Trophoblast cell (in vitro differentiated cells and primary cell): ENCODE data around the gene HIVEP3.
A peak's percentile ranks its signal among the peaks of the same experiment; 100 is the strongest.

Experiments used
- DNase-seq, 2 donors: peaks; one replicate each; pipeline ENCODE4 v3.0.0-alpha.2; 2016
- H2AFZ ChIP-seq: 2 replicates; pipeline ENCODE4 v1.6.1; 2013; ENCODE audit warnings: low read length, moderate library complexity, mild to moderate bottlenecking; ENCODE audit not compliant: insufficient read depth, poor library complexity
- H2AK5ac ChIP-seq: 2 replicates; pipeline ENCODE4 v1.6.1; 2013; ENCODE audit warnings: mild to moderate bottlenecking, low read length
- H2BK120ac ChIP-seq: 2 replicates; pipeline ENCODE4 v1.6.1; 2013; ENCODE audit warnings: low read length, mild to moderate bottlenecking, moderate library complexity; ENCODE audit not compliant: insufficient read depth, poor library complexity
- H2BK12ac ChIP-seq: 2 replicates; pipeline ENCODE4 v1.6.1; 2013; ENCODE audit warnings: mild to moderate bottlenecking, low read length, moderate library complexity
- H2BK5ac ChIP-seq: 2 replicates; pipeline ENCODE4 v1.6.1; 2013; ENCODE audit warnings: low read length, low read depth, moderate library complexity, mild to moderate bottlenecking; ENCODE audit not compliant: poor library complexity
- H3K14ac ChIP-seq: 2 replicates; pipeline ENCODE4 v1.6.1; 2013; ENCODE audit warnings: mild to moderate bottlenecking, low read length
- H3K18ac ChIP-seq: 2 replicates; pipeline ENCODE4 v1.6.1; 2013; ENCODE audit warnings: mild to moderate bottlenecking, low read length
- H3K23ac ChIP-seq: 2 replicates; pipeline ENCODE4 v1.6.1; 2013; ENCODE audit warnings: low read length
- H3K27ac ChIP-seq: 2 replicates; pipeline ENCODE4 v1.5.1; 2013; ENCODE audit warnings: low read depth, mild to moderate bottlenecking, inconsistent platforms, low read length, moderate library complexity
- H3K27me3 ChIP-seq: 2 replicates; pipeline ENCODE4 v1.6.1; 2013; ENCODE audit warnings: inconsistent platforms, mild to moderate bottlenecking, low read length, moderate library complexity; ENCODE audit not compliant: insufficient read depth
- H3K36me3 ChIP-seq, 2 experiments: 1 replicate in 1 of 2; 2 replicates in 1 of 2; pipeline ENCODE4 v1.6.1; 2013; ENCODE audit warnings: low read length in 2 of 2, mild to moderate bottlenecking in 2 of 2, moderate library complexity in 1 of 2; ENCODE audit not compliant: insufficient read depth in 2 of 2, control insufficient read depth in 1 of 2
- H3K4ac ChIP-seq: 2 replicates; pipeline ENCODE4 v1.6.1; 2013; ENCODE audit warnings: low read depth, mild to moderate bottlenecking, low read length, moderate library complexity
- H3K4me1 ChIP-seq, 2 experiments: 1 replicate in 1 of 2; 2 replicates in 1 of 2; pipeline ENCODE4 v1.6.1; 2013; ENCODE audit warnings: low read length in 2 of 2, mild to moderate bottlenecking in 2 of 2, moderate library complexity in 1 of 2; ENCODE audit not compliant: insufficient read depth in 2 of 2, control insufficient read depth in 1 of 2
- H3K4me2 ChIP-seq: 2 replicates; pipeline ENCODE4 v1.6.1; 2013; ENCODE audit warnings: inconsistent platforms, mild to moderate bottlenecking, low read length, moderate library complexity
- H3K4me3 ChIP-seq: 2 replicates; pipeline ENCODE4 v1.5.1; 2013; ENCODE audit warnings: mild to moderate bottlenecking, low read depth, low read length, inconsistent platforms
- H3K79me1 ChIP-seq: one replicate; pipeline ENCODE4 v1.6.1; 2013; ENCODE audit warnings: low read length
- H3K79me2 ChIP-seq: 2 replicates; pipeline ENCODE4 v1.6.1; 2013; ENCODE audit warnings: low read length, mild to moderate bottlenecking; ENCODE audit not compliant: control insufficient read depth, insufficient read depth, poor library complexity
- H3K9ac ChIP-seq: 2 replicates; pipeline ENCODE4 v1.6.1; 2013; ENCODE audit warnings: mild to moderate bottlenecking, low read length
- H3K9me3 ChIP-seq: 2 replicates; pipeline ENCODE4 v1.6.1; 2013; ENCODE audit warnings: low read depth, mild to moderate bottlenecking, control low read depth, inconsistent platforms, low read length; ENCODE audit not compliant: insufficient read depth
- H4K12ac ChIP-seq: 2 replicates; pipeline ENCODE4 v1.6.1; 2013; ENCODE audit warnings: low read depth, mild to moderate bottlenecking, low read length, moderate library complexity
- H4K8ac ChIP-seq: 2 replicates; pipeline ENCODE4 v1.6.1; 2013; ENCODE audit warnings: low read depth, mild to moderate bottlenecking, low read length, moderate library complexity
- H4K91ac ChIP-seq: one replicate; pipeline ENCODE4 v1.6.1; 2013; ENCODE audit warnings: low read depth, mild to moderate bottlenecking, low read length, moderate library complexity
- WGBS: extraction: QIAGEN DNeasy Blood & Tissue Kit; methylation state at CpG from one replicate; pipeline ENCODE4 v1.1.7; 2013; ENCODE audit warnings: missing lambda C conversion rate; ENCODE audit not compliant: insufficient read length, insufficient coverage; ENCODE audit errors: extremely low coverage; 5-methylcytosine and 5-hydroxymethylcytosine counted together

Gene HIVEP3

DNA sequence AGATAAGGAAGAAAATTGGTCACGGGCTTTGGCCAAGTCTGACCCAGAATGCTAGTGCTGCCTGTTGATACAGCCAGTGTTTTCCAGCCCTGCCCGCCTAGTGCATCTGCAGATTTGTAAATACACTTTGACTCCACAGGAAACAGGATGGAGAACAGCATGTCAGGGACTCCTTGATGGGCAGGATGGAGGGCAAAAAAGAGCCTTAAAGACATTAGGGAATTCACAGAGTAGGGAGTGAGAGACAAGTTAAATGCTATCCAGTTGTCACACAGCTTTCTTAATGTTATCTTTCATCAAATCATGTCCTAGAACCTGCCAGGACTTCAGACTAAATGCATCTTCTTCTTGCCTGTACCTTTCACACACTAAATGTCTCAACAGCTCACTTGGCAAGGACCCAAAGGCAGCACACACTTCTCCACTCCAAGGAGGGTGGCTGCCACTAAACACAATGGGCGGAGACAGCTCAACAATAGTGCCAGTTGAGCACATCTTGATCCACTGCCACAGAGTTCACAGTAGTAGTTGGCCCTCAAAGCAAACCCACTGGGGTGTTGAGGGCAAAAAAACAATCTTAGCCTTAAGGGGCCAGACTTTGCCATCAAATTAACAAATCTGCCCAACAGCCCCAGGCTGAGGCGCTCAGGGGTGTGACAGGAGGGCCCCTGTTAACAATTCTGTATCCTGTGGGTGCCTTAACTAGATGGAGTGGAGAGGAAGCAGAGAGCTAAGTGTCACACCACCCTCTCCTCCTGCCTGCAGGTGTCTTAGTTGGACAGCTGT lies 2.7 kb downstream of the HIVEP3 start:
- Histone ChIP-seq H2AFZ (no peak overlapping the region), H3K23ac (no peak overlapping the region), H2BK120ac (no peak overlapping the region), H3K27ac (no peak overlapping the region), H4K91ac (no peak overlapping the region), H3K4me2 (no peak overlapping the region), H3K18ac (no peak overlapping the region), H3K79me2 (no peaks in the 10 kb centered on the region), H3K14ac (no peak overlapping the region), H2AK5ac (no peak overlapping the region), H3K27me3 (no peaks in the 10 kb centered on the region), H3K4me3 (no peak overlapping the region), H3K4me1 (peaks cover 7 to 17% of the 10 kb centered on the region in 2 experiments), H2BK12ac (no peak overlapping the region), H2BK5ac (no peak overlapping the region), H3K36me3 (no peaks in the 10 kb centered on the region), H3K9me3 (no peaks in the 10 kb centered on the region), H3K79me1 (no peaks in the 10 kb centered on the region), H3K9ac (no peak overlapping the region), H4K8ac (no peak overlapping the region), H4K12ac (no peak overlapping the region), H3K4ac (no peak overlapping the region)
- WGBS: no CpG with 5 or more reads among the region's 4 CpGs
- DNase-seq: no peak

DNA sequence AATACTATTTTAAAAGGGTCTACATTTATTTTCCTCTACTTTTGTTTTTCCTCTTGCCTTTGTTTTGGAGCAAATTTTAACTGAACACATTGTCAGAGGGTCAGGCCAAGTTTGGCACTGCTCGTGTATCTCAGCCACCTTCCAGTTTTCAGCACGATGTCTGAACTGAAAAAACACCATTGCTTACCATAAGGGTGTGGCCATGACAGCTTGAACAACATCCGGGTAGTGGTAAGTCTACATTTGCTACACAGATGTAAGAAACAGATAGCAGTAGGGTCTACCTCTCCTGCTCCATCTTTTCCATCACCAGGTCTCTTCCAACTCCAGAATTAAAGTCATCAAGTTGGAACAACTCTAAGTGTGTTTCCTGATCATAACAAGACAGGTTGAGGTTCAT lies 4.2 kb downstream of the HIVEP3 start:
- H3K4me3 ChIP-seq: no peak overlapping the region
- no peaks in the 10 kb centered on the region for H3K36me3 ChIP-seq
- H2BK120ac ChIP-seq: no peak overlapping the region
- H3K18ac ChIP-seq: no peak overlapping the region
- H3K9me3 ChIP-seq: no peaks in the 10 kb centered on the region
- no peak for DNase-seq
- WGBS: no CpG with 5 or more reads among the region's 3 CpGs
- no peak overlapping the region for H3K14ac ChIP-seq
- H3K23ac ChIP-seq: peak overlapping the region; percentile 70
- no peak overlapping the region for H4K8ac ChIP-seq
- H2AFZ ChIP-seq: no peak overlapping the region
- no peak overlapping the region for H3K4ac ChIP-seq
- H2BK12ac ChIP-seq: no peak overlapping the region
- H3K4me1 ChIP-seq: peaks cover 4 to 12% of the 10 kb centered on the region in 2 experiments
- H3K27ac ChIP-seq: no peak overlapping the region
- H3K9ac ChIP-seq: no peak overlapping the region
- H3K79me2 ChIP-seq: no peaks in the 10 kb centered on the region
- H4K91ac ChIP-seq: no peak overlapping the region
- no peaks in the 10 kb centered on the region for H3K27me3 ChIP-seq
- H3K4me2 ChIP-seq: no peak overlapping the region
- H2AK5ac ChIP-seq: no peak overlapping the region
- H3K79me1 ChIP-seq: no peaks in the 10 kb centered on the region
- H4K12ac ChIP-seq: no peak overlapping the region
- H2BK5ac ChIP-seq: no peak overlapping the region

DNA sequence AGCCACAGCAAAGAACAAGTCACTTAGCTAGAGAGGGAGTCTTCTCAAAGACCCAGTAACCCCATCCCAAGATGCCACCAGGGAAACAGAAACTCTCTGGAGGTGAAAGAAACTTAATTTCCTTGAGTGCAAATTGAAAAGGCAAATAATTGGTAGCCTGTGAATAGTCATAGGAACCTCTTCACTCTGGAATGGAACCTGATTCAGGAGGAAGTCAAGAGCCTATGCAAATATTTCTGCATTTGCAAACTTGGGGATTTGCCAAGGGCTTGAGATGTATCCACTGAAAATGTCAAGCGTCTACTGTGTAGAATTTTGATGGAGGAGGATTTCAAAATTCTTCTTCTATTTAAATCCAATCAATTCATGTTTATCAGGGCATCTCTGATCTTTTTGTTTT lies 5.7 kb downstream of the HIVEP3 start:
- Histone ChIP-seq H3K14ac (no peak overlapping the region), H2AFZ (no peak overlapping the region), H2AK5ac (no peak overlapping the region), H3K9ac (no peak overlapping the region), H3K4me3 (no peak overlapping the region), H2BK12ac (no peak overlapping the region), H4K12ac (no peak overlapping the region), H2BK120ac (no peak overlapping the region), H4K91ac (no peak overlapping the region), H3K9me3 (no peaks in the 10 kb centered on the region), H4K8ac (no peak overlapping the region), H3K79me1 (no peaks in the 10 kb centered on the region), H3K27me3 (no peaks in the 10 kb centered on the region), H3K36me3 (no peaks in the 10 kb centered on the region), H3K79me2 (no peaks in the 10 kb centered on the region), H3K23ac (no peak overlapping the region), H2BK5ac (no peak overlapping the region), H3K4ac (no peak overlapping the region), H3K4me1 (peaks cover 4 to 7% of the 10 kb centered on the region in 2 experiments), H3K27ac (no peak overlapping the region), H3K4me2 (no peak overlapping the region), H3K18ac (no peak overlapping the region)
- no CpG with 5 or more reads among the region's 1 CpG for WGBS
- no peak for DNase-seq

DNA sequence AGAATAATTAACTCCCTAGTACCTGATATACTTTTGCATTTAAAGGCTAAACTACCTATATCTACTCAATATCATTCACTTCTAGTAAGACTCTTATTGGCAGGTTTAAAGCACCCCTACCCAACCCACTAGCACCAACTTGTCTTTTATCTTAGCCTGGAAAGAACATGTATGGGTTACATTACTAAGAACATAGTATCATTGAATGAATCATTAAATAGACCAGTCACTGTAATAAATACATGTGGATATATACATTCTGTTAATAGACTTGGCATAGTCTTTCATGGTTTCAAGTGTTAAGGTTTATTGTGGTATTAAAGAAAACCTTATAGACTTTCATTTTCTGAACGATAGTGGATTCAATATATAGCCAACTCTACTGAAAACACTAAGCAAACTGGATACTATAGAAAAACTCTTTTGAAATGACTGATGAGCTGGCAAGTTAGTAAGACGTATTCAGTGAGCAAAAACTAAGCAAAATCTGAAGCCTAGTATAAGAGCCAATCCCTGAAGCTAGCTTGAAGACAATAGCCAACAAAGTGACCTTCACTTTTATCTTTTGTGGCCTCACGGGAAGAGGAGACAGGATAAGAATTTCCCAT lies 10.3 kb downstream of the HIVEP3 start:
- no CpG with 5 or more reads among the region's 3 CpGs for WGBS
- H3K27ac ChIP-seq: no peak overlapping the region
- no peak overlapping the region for H3K4me3 ChIP-seq
- no peak overlapping the region for H3K23ac ChIP-seq
- no peak overlapping the region for H2AK5ac ChIP-seq
- H3K27me3 ChIP-seq: no peaks in the 10 kb centered on the region
- H3K4me2 ChIP-seq: no peak overlapping the region
- H3K4ac ChIP-seq: no peak overlapping the region
- no peak overlapping the region for H3K9ac ChIP-seq
- H3K14ac ChIP-seq: no peak overlapping the region
- no peak overlapping the region for H3K18ac ChIP-seq
- no peaks in the 10 kb centered on the region for H3K79me2 ChIP-seq
- no peaks in the 10 kb centered on the region for H3K36me3 ChIP-seq
- H4K8ac ChIP-seq: no peak overlapping the region
- H3K4me1 ChIP-seq: peaks cover 0 to 3% of the 10 kb centered on the region in 2 experiments
- H2BK12ac ChIP-seq: no peak overlapping the region
- H3K79me1 ChIP-seq: no peaks in the 10 kb centered on the region
- H3K9me3 ChIP-seq: no peaks in the 10 kb centered on the region
- no peak overlapping the region for H2BK5ac ChIP-seq
- no peak overlapping the region for H4K12ac ChIP-seq
- no peak overlapping the region for H2AFZ ChIP-seq
- no peak overlapping the region for H2BK120ac ChIP-seq
- H4K91ac ChIP-seq: no peak overlapping the region
- DNase-seq: no peak
